WTC11 (cell line): ENCODE data around the gene SHC3.

Experiments
- TP53 ChIP-seq: sonication (generic); formaldehyde crosslinking; IDR thresholded peaks from 2 replicates; pipeline ENCODE4 v1.8.1; 2023; ENCODE audit warnings: mild to moderate bottlenecking, missing genetic modification reagents
- ZNF263 ChIP-seq: sonication (generic); formaldehyde crosslinking; IDR thresholded peaks from 2 replicates; pipeline ENCODE4 v1.8.1; 2022; ENCODE audit warnings: low read depth, mild to moderate bottlenecking, moderate library complexity, missing genetic modification reagents
- ZNF317 ChIP-seq: sonication (generic); formaldehyde crosslinking; IDR thresholded peaks from 2 replicates; pipeline ENCODE4 v1.8.1; 2023; ENCODE audit warnings: low read depth, mild to moderate bottlenecking, moderate library complexity, missing genetic modification reagents, borderline replicate concordance
- TF ChIP-seq, protein P1 (sequence below): sonication (generic); formaldehyde crosslinking; IDR thresholded peaks from 2 replicates; pipeline ENCODE4 v1.8.0; 2022; ENCODE audit warnings: mild to moderate bottlenecking, missing genetic modification reagents

DNA sequence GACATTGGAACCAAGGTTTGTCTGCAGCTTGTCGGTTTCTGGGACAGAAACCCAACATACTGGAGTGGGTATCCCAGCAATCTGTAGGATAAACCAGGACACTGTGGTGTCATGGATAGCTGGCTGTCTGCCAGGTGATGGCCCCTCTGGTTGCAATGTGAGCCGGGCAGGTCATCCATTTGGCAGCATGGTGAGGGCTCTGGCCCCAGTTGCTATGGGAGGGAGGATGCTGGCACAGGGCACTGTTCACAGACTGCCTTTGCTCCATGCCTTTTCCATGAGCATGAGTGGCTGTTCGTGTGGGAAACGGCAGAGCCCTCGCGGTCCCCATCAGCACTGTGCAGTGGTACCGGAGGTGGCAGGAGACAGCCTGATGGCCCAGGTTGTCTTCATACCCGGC is 181.0 kb downstream of the SHC3 start:
- TF ChIP-seq, protein P1, sequence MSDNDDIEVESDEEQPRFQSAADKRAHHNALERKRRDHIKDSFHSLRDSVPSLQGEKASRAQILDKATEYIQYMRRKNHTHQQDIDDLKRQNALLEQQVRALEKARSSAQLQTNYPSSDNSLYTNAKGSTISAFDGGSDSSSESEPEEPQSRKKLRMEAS (CRISPR knock-in tag), result no peak
- TF ChIP-seq ZNF317 (CRISPR knock-in tag) (no peak), ZNF263 (CRISPR knock-in tag) (no peak), TP53 (CRISPR knock-in tag) (no peak)
